ENCODE data around the gene FMO5. TPM values are rescaled to one million over a fixed set of nuclear protein-coding genes. Genes with fewer than 3 reads are reported as not detected.

The FMO5 gene
- total and polyA plus RNA-seq, 10 of the 15 experiments (the other 5 are each of a cell fraction or from before 2014, with no cell fraction given) = 0.05 to 0.58 (median 0.19) TPM

DNA sequence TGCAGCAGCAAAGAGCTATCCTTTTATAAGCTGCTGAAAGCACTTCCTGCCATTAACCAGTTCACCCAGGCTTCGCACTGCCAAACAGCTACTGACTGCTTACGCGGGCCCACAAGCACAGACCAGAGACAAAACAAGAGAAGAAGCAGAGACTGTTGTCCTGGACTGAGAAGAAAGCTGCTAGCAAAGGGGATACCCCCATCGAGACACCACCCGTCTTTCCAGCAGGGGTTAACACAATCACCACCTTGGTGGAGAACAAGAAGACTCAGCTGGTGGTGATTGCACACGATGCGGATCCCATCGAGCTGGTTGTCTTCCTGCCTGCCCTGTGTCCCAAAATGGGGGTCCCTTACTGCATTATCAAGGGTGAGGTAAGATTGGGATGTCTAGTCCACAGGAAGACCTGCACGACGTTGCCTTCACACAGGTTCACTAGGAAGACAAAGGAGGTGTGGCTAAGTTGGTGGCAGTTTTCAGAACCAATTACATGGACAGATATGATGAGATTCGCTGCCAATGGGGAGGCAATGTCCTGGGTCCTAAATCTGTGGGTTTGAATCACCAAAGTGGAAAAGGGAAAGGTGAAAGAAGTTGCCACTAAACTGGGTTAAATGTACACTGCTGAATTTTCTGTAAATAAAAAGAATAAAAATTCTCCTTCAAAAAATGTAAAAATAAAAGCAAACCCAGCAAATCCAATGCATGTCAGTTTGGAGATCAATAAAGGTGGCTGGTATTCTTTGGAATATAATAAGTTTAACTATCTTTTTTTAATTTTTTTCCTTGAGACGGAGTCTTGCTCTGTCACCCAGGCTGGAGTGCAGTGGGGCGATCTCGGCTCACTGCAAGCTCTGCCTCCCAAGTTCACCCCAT is 1.2 kb downstream of the FMO5 start:
- Histone ChIP-seq H3K27me3 (replicated peaks in 1 of 2; ENCODE audit: control insufficient read depth in 2 of 2, insufficient read depth in 2 of 2, low read length in 1 of 2) (peaks cover 0 to 2% of the 10 kb centered on the region in 2 experiments; a peak in 1 of 4 replicates), H3K9ac (ENCODE audit: control insufficient read depth, insufficient read depth, low read length) (no peak overlapping the region), H2AFZ (ENCODE audit: control insufficient read depth, low read depth, low read length) (no peak overlapping the region), H3K4me1 (ENCODE audit: control insufficient read depth, insufficient read depth, low read length) (0 out of 2 replicates have a peak, but pooled peaks cover 3% of the 10 kb centered on the region), H4K20me1 (ENCODE audit: control insufficient read depth, insufficient read depth) (no peaks in the 10 kb centered on the region), H3K4me3 (no peak overlapping the region), H3K4me2 (ENCODE audit: control insufficient read depth, insufficient read depth) (no peak overlapping the region), H3K36me3 (ENCODE audit: control insufficient read depth in 2 of 2, insufficient read depth in 2 of 2, low read length in 1 of 2) (no peaks in the 10 kb centered on the region), H3K9me3 (replicated peaks; ENCODE audit: control insufficient read depth, insufficient read depth, low read length) (no peaks in the 10 kb centered on the region), H3K79me2 (ENCODE audit: control insufficient read depth, insufficient read depth, low read length) (no peaks in the 10 kb centered on the region), H3K27ac (ENCODE audit: control insufficient read depth, insufficient read depth) (no peak overlapping the region)
- ChIA-PET POLR2A (no interaction called here), CTCF (interaction anchor here (0.8 to 1.7 kb wide), 3 partner anchors 18 to 51 kb away, joined by 3 to 5 read pairs (median 3); no protein-coding TSS in a partner anchor), RAD21 (ENCODE audit: unreplicated experiment) (no interaction called here), SMC1A (ENCODE audit: uncharacterized antibody, unreplicated experiment) (no interaction called here)
- BruUV-seq (replicated peaks) = no TSS peak
- TF ChIP-seq ATF7 (IDR thresholded peaks at IDR 0.05; ENCODE audit: low read depth) = no peak
- TF ChIP-seq TBL1XR1 (IDR thresholded peaks at IDR 0.05; ENCODE audit: low read depth, low read length) = no peak
- TF ChIP-seq NFIC (IDR thresholded peaks at IDR 0.05; ENCODE audit: low read depth, low read length) = no peak
- no peak for TF ChIP-seq SREBF1 (IDR thresholded peaks at IDR 0.05; ENCODE audit: low read length)
- no peak for TF ChIP-seq PBX3 (IDR thresholded peaks at IDR 0.05; ENCODE audit: insufficient replicate concordance, low read depth, low read length)
- TF ChIP-seq YBX1 (IDR thresholded peaks at IDR 0.05) = no peak
- TF ChIP-seq RFX5 (IDR thresholded peaks at IDR 0.05; ENCODE audit: low read depth, low read length) = no peak
- no peak for TF ChIP-seq POLR2AphosphoS5 (IDR thresholded peaks at IDR 0.05; ENCODE audit: low read length)
- no peak for TF ChIP-seq MTA2 (IDR thresholded peaks at IDR 0.05; ENCODE audit: low read depth)
- intact Hi-C loops (cut with micrococcal nuclease; ENCODE audit: unreplicated experiment) = no loop called here
- no peak for DNase-seq (ENCODE audit: low read depth, low spot score)
- in situ Hi-C loops (cut with MboI) = no loop called here
- WGBS (ENCODE audit: insufficient coverage, insufficient replicate concordance, low lambda C conversion rate, missing lambda C conversion rate) = 87% methylated on average over 14 of the region's 14 CpGs
- no peak for FAIRE-seq
- ATAC-seq = no peak

Measured in GM12878 (cell line).